ENCODE measurements around the gene STARD3.

DNA sequence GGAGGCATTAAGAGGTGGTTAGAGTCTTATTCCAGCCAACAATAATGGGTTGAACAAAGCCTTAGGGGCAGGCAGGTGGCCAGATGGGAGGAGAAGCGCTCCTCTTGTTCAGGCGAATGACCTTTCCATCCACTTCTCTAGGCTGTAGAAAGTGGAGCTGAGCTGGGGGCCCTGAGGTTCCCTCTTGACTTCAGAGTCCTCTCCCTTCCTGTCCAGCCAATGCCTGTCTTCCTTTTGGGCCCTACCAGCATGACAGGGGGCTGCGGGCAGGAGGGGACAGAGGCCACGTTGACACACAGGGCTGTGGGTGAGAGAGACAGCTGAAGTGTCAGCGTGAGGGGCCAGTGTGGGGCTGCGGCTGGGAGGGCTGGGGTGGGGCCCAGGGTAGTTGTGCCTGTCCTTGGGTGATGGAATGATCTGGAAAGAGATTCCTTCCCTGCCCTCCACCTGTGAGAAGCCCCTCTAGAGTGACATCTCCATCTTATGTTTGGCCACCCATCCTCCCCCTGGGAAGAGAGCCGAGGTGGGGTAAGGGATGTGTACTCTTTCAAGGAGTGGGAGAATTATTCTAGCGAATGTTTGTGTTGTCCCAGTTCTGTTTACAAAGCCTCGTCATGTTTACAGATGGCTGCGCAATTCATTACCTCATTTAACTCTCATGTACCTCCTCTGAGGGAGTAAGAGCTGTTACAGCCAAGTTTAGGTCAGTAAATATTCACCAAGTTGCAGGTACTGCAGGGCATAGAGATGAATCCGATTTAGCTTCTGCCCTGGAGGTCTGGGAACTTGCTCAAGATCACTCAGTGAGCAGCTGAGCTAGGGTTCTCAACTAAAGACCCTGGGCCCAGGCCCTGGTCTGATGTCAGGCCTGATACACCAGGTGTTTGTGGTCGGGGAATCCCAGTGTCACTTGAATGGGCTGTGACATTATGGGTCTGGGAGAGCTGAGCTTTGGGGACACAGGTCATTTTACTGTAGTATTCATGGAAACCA, 66.3 kb downstream of the STARD3 start:
- TF ChIP-seq, protein P1, sequence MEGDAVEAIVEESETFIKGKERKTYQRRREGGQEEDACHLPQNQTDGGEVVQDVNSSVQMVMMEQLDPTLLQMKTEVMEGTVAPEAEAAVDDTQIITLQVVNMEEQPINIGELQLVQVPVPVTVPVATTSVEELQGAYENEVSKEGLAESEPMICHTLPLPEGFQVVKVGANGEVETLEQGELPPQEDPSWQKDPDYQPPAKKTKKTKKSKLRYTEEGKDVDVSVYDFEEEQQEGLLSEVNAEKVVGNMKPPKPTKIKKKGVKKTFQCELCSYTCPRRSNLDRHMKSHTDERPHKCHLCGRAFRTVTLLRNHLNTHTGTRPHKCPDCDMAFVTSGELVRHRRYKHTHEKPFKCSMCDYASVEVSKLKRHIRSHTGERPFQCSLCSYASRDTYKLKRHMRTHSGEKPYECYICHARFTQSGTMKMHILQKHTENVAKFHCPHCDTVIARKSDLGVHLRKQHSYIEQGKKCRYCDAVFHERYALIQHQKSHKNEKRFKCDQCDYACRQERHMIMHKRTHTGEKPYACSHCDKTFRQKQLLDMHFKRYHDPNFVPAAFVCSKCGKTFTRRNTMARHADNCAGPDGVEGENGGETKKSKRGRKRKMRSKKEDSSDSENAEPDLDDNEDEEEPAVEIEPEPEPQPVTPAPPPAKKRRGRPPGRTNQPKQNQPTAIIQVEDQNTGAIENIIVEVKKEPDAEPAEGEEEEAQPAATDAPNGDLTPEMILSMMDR (IDR thresholded peaks at IDR 0.05; ENCODE audit: poor library complexity) = no peak
- TF ChIP-seq EZH2phosphoT487 (IDR thresholded peaks at IDR 0.05; ENCODE audit: low read depth, severe bottlenecking, unreplicated experiment) = no peak
- no peak for TF ChIP-seq EZH2 (IDR thresholded peaks at IDR 0.05; ENCODE audit: borderline replicate concordance)

Measured in hepatocyte (in vitro differentiated cells).